Measurements from ENCODE around the gene JAM3.
A peak's percentile ranks its signal among the peaks of the same experiment; 100 is the strongest.

Gene JAM3

GRCh38 chr11:134033696-134034491, 35.0 kb upstream of the JAM3 start:
- H3K4me3 ChIP-seq (ENCODE audit: low read length) = peak overlapping the region; percentile 40
- peak; percentile 81 for DNase-seq (ENCODE audit: low read depth)
- TF ChIP-seq CTCF (conservative IDR thresholded peaks at IDR 0.05; ENCODE audit: low read depth, low read length) = no peak

- no peak overlapping the region for H3K4me3 ChIP-seq (ENCODE audit: low read length)
- DNase-seq (ENCODE audit: low read depth) = no peak
- no peak for TF ChIP-seq CTCF (conservative IDR thresholded peaks at IDR 0.05; ENCODE audit: low read depth, low read length)
Observed at GRCh38 chr11:134034496-134035381, 34.1 kb upstream of the JAM3 start.

- no peak for TF ChIP-seq CTCF (conservative IDR thresholded peaks at IDR 0.05; ENCODE audit: low read depth, low read length)
- peak overlapping the region; percentile 60 for H3K4me3 ChIP-seq (ENCODE audit: low read length)
- DNase-seq (ENCODE audit: low read depth) = no peak
Observed at GRCh38 chr11:134036492-134037045, 32.3 kb upstream of the JAM3 start.

- peak overlapping the region; percentile 60 for H3K4me3 ChIP-seq (ENCODE audit: low read length)
- no peak for DNase-seq (ENCODE audit: low read depth)
- no peak for TF ChIP-seq CTCF (conservative IDR thresholded peaks at IDR 0.05; ENCODE audit: low read depth, low read length)
Observed at GRCh38 chr11:134037046-134037908, 31.6 kb upstream of the JAM3 start.

- DNase-seq (ENCODE audit: low read depth) = no peak
- TF ChIP-seq CTCF (conservative IDR thresholded peaks at IDR 0.05; ENCODE audit: low read depth, low read length) = no peak
- H3K4me3 ChIP-seq (ENCODE audit: low read length) = no peak overlapping the region
Observed at GRCh38 chr11:134038897-134039470, 29.9 kb upstream of the JAM3 start.

GRCh38 chr11:134039726-134040385, 29.0 kb upstream of the JAM3 start:
- no peak for TF ChIP-seq CTCF (conservative IDR thresholded peaks at IDR 0.05; ENCODE audit: low read depth, low read length)
- H3K4me3 ChIP-seq (ENCODE audit: low read length) = no peak overlapping the region
- no peak for DNase-seq (ENCODE audit: low read depth)

Data from retinal pigment epithelial cell (primary cell).